HG03442 (cell line): ENCODE measurements around the gene RHPN2.

Source experiments
- ATAC-seq: cut with Tn5 transposase; IDR thresholded peaks from one replicate; pipeline ENCODE4 v1.9.1; 2021; ENCODE audit warnings: mild to moderate bottlenecking, moderate library complexity; ENCODE audit not compliant: unreplicated experiment

The RHPN2 gene

GRCh38 chr19:33064792-33065550 lies at the start of gene RHPN2:
Gene RHPN2 (minus strand): TSS chr19:33064888. CDS start chr19:33064852, 36 bp downstream.
- ATAC-seq: peak; percentile 65

- ATAC-seq: no peak
These were observed 49.6 kb upstream of the RHPN2 start for GRCh38 chr19:33114312-33114711.

- ATAC-seq: no peak
These were observed 46.9 kb upstream of the RHPN2 start for GRCh38 chr19:33111587-33111986.

- ATAC-seq: no peak
These were observed 45.6 kb upstream of the RHPN2 start for GRCh38 chr19:33110137-33110910.

- ATAC-seq: no peak
These were observed 43.5 kb upstream of the RHPN2 start for GRCh38 chr19:33108161-33108560.

- ATAC-seq: no peak
These were observed 38.2 kb upstream of the RHPN2 start for GRCh38 chr19:33102893-33103292.

- no peak for ATAC-seq
These were observed 36.4 kb upstream of the RHPN2 start for GRCh38 chr19:33100894-33101644.

- ATAC-seq: no peak
These were observed 33.4 kb upstream of the RHPN2 start for GRCh38 chr19:33098055-33098534.

GRCh38 chr19:33096005-33096404 lies 31.3 kb upstream of the RHPN2 start:
- no peak for ATAC-seq

- no peak for ATAC-seq
These were observed 29.9 kb upstream of the RHPN2 start for GRCh38 chr19:33094436-33095067.

GRCh38 chr19:33093420-33094210 lies 28.9 kb upstream of the RHPN2 start:
- no peak for ATAC-seq

- ATAC-seq: no peak
These were observed 25.5 kb upstream of the RHPN2 start for GRCh38 chr19:33090179-33090578.

- ATAC-seq: no peak
These were observed 24.3 kb upstream of the RHPN2 start for GRCh38 chr19:33089010-33089409.

- ATAC-seq: no peak
These were observed 22.3 kb upstream of the RHPN2 start for GRCh38 chr19:33086955-33087354.

GRCh38 chr19:33085570-33086128 lies 21.0 kb upstream of the RHPN2 start:
- no peak for ATAC-seq

- peak; percentile 88 for ATAC-seq
These were observed 16.3 kb upstream of the RHPN2 start, which contains the start of gene GPATCH1 for GRCh38 chr19:33080761-33081681. Gene GPATCH1 (plus strand): TSS chr19:33081181. CDS start chr19:33081194, 13 bp downstream.

GRCh38 chr19:33075519-33075918 lies 10.8 kb upstream of the RHPN2 start:
- no peak for ATAC-seq

- no peak for ATAC-seq
These were observed 7.2 kb upstream of the RHPN2 start for GRCh38 chr19:33071887-33072286.

GRCh38 chr19:33067121-33067520 lies 2.4 kb upstream of the RHPN2 start:
- ATAC-seq: no peak
